ENCODE measurements around the gene IL36G.
"Not testable (repeated sequence)": the region's sequence is repeated elsewhere in the genome, so short reads cannot be mapped to it uniquely, and the experiment has no call there.

Gene IL36G

DNA sequence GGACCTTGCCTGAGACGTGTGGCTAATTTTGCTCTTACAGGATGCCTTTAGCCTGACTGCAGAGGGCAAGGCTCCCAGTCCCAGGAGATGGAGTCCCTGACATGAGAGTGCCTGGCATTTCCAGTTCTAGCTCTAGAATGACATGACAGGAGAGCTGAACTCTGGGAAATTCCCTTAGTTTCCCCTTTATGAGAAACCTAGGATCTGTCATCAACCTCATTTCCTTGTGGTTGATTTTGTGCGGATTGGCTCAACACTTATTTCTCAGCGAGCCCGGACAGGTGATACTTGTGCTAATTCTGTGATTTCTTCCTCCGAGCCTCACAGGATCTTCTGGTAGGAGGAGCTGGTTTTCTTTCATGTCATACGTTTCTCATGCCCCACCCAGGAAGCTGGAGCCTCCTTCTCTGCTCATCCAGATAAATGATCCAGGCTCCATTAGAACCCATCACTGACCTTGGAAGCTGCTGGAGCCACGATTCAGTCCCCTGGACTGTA lies at the start of gene IL36G:
Gene IL36G (plus strand): TSS at position 448 of the 498 bp plus-strand sequence. CDS start 633 bp downstream, outside the sequence.
- no peak for DNase-seq

DNA sequence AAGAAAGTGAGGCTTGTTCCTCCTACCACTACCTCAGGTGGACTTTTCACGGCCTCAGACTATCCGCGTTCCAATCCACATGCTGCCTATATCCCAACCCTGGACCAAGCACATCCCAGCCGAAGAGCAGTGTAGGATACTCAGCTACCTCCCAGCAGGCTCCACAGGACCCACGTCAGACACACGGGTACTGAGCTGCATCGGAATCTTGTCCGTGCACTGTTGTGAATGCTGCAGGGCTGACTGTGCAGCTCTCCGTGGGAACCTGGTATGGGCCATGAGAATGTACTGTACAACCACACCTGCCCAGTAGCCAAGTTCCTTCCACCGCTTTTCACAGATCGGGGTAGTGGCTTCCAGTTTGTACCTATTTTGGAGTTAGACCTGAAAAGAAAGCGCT lies 44.5 kb upstream of the IL36G start:
- no peak for DNase-seq

DNA sequence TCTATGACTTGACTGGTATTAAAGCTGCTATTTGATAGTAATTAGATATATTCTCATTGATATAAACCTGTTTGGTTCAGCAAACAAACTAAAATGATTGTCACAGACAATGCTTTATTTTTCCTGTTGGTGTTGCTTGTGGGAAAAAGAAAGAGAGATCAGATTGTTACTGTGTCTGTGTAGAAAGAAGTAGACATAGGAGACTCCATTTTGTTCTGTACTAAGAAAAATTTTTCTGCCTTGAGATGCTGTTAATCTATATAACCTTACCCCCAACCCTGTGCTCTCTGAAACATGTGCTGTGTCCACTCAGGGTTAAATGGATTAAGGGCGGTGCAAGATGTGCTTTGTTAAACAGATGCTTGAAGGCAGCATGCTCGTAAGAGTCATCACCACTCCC lies 43.7 kb upstream of the IL36G start:
- DNase-seq: not testable (repeated sequence)

DNA sequence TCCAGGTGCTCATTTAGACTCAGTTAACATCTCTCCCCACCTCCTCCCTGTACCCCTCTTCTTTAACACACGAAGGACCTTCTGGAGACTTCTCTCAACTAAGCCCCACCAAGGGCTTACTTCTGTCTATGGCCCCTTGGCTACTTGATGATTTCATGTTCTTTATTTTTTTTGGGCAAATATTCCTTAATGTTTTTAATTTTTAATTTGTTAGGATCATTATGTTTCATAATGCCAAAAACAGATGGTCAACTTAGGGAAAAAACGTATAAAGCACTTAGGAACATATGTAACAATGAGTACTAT lies 40.9 kb upstream of the IL36G start:
- no peak for DNase-seq

DNA sequence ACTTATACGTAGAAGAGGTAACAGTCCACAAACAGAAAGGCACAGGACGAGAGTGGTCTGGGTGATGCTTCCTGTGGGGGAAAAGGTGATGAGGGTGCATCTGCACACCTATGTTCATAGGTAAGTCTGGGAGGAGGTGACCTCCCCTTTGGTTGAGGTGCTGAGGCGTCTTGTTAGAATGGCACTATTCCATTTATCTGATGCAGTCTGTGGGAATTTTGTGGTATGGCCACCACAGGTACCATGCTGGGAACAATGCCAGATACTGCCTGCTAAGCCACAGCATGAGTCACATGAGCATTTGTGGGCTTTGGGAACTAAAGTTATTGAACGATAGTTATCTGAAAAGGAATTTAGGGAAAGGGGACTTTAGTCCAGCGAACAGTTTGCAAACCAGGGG lies 38.9 kb upstream of the IL36G start:
- no peak for DNase-seq

DNA sequence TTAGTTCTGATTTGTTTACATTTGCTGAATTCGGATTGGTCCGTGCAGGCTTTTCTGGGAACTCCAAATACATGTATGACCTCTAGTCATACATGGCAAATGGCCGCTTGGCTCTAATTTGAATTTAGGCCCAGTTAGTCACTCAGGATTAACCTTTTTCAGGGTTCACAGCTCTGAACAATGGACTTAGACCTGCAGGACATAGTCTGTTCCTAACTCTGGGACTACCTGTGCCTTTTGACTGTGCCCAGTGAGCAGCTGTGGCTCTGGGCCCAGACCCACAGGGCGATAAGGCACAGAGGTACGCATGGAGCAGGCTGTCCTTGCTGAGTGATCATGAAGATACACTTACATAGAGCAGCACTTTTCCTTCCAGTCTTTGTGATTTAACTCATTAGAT lies 38.4 kb upstream of the IL36G start:
- no peak for DNase-seq

DNA sequence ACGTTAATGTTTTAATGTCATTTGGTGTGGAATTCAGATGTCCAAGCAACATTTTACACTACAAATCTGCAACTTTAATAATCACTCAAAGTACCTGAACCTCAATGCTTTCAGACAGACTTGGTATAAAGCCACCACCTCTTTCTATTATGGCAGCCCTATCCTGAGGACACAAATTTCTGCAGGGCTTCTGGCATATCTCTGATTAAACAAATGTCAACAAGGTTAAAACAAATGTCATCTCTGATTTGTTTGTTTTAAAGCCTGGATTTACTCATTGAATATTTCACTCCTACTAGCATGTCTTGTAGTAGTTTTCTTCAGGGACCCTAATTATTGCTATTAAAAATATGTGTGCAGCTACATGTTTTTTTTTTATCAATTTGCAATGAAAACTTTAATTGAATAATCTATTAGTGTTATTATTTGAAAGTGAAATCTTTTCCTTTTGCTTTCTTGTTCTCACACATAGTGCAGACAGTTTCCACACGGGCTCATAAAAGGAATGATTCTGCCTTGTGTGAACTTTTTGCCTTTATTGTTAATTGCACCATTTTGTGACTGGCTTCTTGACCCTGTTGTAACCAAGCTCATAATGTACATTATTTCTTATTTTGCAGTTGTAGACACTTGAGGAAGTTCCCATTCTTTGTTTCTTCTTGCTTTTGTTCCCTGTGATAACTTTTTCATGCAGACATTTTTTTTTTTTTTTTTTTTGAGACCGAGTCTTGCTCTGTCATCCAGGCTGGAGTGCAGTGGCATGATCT lies 36.8 kb upstream of the IL36G start:
- DNase-seq: no peak

DNA sequence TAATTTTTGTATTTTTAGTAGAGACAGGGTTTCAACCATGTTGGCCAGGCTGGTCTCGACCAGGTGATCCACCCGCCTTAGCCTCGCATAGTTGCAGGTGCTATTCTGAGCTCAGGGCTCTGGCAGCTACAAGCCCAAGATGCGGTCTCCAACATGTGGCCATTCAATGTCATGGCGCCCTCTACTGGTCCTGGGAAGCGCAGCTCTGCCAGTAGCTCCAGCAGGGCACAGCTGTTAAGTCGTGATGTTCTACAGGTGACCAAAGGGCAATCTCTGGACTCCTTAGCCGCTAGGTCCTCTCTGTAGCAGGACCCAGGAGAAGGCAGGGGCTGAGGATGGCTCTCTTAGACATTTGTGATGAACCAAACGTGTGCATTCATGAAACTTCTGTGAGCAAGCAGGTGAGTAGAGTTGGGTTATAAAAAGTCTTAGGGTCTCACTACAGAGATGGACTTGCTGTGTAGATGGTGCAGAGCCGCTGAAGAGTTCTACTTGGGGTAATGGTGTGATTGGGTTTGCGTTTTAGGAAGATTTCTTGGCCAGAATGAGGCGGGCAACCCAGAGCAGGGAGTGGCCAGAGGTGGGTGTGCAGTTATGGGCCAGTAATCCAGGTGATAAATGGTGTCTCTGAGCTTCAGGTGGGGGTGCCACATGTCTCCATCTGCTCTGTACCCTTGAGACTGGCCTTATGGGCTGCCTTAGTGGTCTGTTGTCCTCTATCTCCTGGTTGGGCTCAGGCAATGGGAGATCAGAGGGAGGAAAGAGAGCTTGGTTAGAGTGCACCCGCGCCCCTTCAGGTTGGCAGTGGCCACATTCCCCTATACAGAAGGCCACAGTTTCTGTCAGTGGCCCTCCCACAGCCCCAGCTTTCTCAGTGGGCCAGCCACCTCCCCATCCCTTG lies 35.8 kb upstream of the IL36G start:
- peak; percentile 68 for DNase-seq

DNA sequence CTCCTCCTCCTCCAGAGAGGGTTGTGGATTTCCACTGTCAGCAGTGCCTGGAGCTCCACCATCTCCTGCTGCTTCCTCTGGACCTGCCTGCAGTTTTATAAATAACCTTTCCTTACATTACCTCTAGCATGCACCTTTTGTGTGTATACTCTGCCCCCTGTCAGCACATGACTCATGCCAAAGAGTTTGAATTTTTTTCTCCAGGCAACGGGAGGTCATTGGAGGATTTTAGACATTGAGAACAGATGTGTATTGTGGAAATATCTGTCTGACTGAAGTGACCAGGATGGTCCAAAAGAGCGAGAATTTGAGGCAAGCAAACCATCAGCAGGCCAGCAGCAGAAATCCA lies 35.2 kb upstream of the IL36G start:
- no peak for DNase-seq

DNA sequence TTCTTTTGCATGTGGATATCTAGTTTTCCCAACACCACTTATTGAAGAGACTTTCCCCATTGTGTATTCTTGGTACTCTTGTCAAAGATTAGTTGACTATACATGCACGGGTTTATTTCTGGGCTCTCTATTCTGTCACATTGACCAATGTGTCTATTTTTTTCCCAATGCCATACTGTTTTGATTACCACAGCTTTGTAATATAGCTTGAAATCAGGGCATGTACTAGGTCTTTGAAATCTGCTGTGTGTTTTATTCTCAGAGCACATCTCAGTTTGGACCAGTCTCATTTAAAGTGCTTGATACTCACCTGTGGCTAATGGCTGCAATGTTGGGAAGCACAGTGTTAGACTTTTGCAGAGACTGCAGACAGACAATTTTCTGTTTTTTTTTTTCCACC lies 32.8 kb upstream of the IL36G start:
- DNase-seq: no peak

DNA sequence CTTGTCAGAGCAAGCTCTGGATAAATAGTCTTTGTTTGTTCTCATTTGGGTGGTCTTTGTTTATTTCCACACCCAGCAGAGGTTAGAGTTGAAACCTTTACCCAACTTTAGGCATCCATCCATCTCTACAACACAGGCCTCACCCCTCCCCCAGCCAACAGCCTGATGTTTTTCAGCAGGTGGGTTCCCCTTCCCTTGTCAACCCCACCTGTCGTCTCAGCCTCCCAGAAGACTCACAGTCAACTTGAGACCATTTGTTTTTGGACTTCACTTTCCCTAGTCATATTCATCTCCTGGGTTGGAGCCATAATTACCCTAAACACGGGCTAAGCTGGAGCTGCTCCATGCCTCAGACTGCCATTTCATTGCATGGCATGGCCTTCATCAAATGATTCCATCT lies 31.7 kb upstream of the IL36G start:
- DNase-seq: no peak

DNA sequence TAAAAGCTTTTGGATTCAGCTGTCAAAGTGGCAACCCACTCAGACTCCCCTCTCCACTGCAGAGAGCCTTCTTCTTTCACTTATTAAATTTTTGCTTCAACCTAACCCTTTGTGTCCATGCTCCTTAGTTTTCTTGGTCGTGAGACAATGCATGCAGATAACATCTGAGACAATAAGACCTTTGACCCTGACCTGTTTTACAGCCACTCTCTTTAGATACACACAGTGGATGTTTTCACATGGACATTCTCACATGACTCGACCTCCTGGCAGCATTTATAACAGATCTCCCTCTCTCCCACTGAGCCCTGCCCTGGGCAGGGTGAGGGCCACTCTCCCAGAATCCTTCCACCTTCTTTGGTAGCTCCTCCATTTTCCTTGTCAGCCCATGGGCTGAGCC lies 30.4 kb upstream of the IL36G start:
- no peak for DNase-seq

DNA sequence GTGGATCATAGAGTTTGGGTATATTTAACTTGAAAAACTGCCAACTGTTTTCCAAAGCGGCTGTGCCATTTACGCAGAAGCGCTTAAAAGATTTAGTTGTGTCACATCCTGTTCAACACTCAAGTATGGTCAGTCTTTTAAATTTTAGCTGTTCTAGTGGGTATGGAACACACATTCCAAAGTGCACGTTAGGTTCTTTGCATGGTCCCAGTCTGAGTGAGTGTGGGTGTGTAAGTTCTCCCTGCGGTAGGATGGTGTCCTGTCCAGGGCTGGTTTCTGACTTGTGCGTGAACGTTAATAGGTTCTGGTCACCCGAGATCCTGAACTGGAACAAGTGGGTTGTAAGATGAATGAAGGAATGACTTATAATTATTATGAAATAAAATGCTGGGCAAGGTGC lies 28.4 kb upstream of the IL36G start:
- DNase-seq: no peak

DNA sequence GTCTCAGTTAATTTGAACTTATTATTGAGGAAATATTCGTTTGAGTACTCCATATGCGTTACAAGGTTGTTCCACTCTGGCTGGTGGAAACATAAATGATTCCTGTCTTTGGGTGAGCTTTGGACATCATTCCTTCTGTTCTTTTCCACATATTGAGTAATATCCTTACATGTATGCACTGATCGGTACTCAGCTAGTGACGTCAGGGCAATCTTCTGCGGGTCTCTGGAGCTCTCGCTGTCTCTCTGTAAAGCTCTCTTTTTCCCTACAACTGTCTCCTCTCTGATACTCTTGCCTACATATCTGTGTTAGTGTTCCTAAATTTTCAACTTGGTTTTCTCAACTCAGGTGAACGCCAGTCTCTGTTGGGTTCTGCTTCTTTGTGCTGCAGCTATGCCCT lies 23.4 kb upstream of the IL36G start:
- DNase-seq: no peak

DNA sequence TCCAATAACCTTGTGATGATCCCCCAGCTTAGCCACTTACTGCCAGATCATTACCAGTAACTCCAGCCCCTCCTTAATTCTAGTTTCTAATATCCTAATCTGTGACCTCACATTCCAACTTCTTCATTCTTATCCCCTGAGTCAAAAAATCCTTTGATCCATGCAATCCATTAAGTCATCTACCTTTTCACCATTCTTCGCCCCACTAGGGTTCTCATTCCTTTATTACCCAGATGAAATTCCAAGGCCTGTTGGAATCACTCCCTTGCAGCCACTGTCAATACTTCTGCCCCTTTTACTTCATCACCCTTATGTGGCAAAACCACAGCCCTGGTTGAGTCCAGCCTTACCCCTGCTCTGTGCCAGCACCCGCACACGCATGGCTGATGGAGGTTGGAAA lies 20.3 kb upstream of the IL36G start:
- DNase-seq: no peak

DNA sequence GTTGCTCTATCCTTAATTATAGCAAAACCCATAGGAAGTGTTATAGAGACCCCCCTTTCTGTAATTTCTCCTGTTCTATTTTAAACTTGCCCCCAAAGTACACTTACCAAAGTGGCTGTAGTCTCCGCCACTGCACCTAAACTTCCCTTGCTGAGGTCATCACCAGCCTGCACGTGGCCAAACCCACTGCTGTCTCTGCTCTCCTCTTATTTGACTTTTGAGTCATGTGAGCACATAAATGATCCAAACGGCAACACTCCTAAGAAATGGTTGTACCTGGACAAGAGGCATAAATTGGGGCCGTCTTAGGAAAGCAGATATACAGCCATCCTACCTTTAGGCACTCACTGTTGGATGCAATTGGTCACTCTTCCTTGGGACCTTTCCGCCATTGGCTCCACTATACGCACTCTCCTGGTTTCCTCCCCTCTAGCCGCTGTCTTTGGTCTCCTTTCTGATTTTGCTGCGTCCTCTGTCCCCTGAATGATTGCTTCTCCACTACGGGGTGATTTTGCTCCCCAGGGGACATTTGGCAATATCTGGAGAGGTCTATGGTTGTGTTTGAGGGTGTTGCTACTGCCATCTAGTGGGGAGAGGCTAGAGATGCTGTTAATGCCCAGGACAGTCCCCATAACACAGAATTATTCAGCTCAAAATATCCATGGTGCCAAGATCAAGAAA lies 19.2 kb upstream of the IL36G start:
- DNase-seq: peak; percentile 25

DNA sequence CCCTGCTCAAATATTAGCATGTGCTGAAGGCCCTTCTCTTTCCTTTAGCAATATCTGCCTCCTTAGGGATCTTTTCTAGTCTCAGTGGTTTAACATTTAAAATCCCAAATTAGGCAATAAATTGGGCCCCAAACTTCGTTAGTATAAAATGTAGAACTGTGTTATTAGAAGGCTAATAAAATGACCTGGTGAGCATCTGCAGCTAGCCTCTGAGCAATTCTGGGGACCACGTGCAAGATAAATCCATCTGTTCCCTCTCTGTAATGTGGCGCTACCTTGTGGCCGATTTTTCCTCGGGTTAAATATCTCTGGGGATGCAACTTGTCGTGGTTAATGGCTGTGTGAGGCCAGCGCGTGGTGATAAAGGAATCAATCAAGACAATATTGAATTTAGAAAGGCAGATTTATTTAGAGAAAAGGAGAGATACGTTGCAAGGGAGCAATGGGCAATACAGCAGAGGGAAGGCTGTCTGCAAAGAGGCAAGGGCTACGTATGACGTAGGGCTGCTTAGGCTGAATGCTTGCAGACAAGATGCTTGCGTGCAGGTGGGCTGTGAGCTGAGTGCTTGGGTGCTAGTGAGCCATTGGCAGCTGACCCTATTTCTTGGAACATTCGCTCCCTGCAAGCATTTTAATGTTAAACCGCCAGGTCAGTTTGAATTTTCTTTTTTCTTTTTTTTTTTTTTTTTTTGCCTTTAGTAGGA lies 18.5 kb upstream of the IL36G start:
- peak; percentile 25 for DNase-seq

DNA sequence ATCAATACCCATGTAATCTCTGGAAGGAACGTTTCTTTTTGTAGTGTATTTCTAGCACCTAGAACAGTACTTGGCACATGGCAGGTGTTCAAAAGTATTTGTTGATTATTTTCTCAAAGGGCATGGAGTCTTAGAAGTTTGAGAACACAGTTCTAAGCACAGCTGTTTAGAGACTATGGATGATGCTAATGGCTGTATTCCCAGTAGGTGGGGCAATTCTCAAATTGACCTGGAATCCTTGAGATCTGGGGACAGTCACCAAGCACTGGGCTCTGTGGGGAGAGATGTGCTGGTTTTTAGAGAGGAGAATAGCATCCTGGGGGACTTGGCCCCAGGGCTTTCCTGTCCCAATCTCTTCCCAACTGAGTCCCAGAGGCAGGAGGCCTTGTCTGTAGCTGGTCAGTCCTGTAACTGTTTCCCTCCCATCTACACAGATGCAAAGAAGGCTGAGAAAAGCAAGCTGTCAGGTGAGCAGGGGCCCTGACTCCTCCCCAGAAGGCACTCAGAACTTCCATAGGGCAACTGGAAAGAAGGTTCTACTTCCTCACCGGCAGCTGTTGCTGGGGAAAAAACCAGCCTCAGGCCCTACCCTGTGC lies 17.5 kb upstream of the IL36G start:
- no peak for DNase-seq

DNA sequence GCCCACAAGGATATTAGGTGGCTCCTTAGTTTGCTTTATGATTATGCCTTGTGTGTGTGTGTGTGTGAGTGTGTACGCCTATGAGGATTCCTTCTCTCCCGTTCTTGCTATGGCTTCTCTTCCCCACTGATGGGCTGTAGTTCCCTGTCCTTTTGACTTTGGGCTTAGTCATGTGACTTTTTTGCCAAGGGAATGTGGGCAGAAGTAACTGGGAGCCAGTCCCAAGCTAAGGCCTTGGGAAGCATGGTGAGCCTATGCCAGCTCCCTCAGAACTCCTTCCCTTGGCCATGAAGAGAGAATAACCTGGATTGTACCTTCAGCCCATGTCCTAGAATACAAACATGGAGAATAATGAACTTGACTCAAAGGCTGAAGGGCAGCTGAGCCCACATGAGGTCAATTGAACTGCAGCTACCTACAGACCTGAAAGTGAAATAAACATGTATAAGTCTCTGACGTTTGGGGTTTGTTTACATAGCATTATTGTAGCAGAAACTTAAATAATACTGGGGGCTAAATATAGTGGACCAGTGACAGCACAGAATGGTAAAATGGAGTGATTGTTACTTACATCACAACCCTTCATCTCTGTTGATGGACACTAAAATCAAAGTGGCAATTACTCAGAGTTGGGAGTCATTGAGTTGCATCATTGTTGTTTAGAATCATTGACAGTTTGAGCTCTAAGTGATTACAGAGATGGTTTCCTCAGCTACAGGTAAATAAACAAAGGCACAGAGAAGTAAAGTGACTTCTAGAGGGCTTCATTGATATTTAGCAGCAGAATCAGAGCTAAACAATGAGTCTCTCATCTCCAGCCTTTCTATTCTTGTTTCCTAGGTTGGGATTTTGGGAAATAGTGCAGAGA lies 15.3 kb upstream of the IL36G start:
- DNase-seq: no peak

DNA sequence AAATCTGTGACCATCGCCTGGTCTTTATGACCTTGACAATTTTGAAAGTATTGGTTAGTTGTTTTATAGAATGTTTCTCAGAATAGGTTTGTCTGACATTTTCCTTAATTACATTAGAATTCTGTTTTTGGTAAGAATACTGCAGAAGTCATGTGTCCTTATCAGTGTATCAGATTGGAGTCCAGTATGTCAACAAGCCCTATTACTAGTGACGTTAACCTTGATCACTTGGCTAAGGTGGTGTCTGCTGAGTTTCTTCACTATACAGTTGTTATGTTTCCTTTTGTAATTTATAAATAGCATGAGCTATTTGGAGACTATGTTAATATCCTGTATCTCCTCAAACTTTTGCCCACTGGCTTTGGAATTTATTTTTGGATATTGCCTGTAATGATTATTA lies 10.8 kb upstream of the IL36G start:
- DNase-seq: no peak

DNA sequence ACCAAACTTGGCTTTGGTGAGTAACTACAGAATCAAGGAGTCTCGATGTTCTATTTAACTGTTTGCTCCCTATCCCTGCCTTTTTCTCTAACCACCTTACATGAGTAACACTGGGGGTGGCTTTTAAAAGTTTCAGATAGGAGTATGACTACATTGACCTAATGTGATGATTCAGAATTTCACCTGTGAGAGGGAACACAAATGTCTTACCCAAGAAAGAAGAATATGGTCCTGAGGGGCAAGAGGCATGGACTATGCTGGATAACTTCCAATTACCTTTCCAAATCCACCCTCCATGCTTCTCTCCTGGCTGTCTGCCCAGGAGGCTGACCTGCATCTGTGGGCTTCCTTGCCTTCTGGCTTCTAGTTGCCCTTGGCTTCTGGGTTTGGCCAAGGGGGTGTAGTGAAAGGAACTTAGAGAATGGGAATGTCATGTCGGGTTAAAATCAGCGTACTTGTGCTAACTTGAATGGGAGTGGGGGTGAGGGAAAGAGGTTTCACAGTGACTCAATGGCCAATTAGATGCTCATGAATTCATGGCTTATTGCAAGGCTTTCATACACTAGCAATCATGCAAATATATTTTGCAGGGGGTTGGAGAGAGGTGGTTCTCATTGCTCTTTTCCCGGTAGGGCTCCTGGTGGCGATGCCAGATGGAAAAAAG lies 5.3 kb upstream of the IL36G start:
- no peak for DNase-seq
